ENCODE measurements around the gene FOXC2.

FOXC2 gene

GRCh38 chr16:86602521-86602920 is 35.9 kb downstream of the FOXC2 start:
- H3K9me3 ChIP-seq (ENCODE audit: control insufficient read depth, low read length) = no peaks in the 10 kb centered on the region
- H3K27ac ChIP-seq (ENCODE audit: insufficient read depth, low read depth, low read length, poor library complexity, severe bottlenecking) = no peak overlapping the region
- no peak overlapping the region for H3K4me3 ChIP-seq (ENCODE audit: insufficient read depth, low read depth, low read length)
- 88 to 90% methylated on average over 3 to 4 of the region's 4 CpGs for WGBS, 2 experiments
- no peaks in the 10 kb centered on the region for H3K27me3 ChIP-seq (ENCODE audit: control insufficient read depth, insufficient read depth, low read length, poor library complexity, severe bottlenecking)
- no peaks in the 10 kb centered on the region for H3K4me1 ChIP-seq (ENCODE audit: control insufficient read depth, insufficient read depth, low read length)
- H3K36me3 ChIP-seq (ENCODE audit: control insufficient read depth, insufficient read depth, low read length) = no peaks in the 10 kb centered on the region

- no peaks in the 10 kb centered on the region for H3K27me3 ChIP-seq (ENCODE audit: control insufficient read depth, insufficient read depth, low read length, poor library complexity, severe bottlenecking)
- no peak overlapping the region for H3K4me3 ChIP-seq (ENCODE audit: insufficient read depth, low read depth, low read length)
- H3K9me3 ChIP-seq (ENCODE audit: control insufficient read depth, low read length) = no peaks in the 10 kb centered on the region
- H3K4me1 ChIP-seq (ENCODE audit: control insufficient read depth, insufficient read depth, low read length) = no peaks in the 10 kb centered on the region
- no peak overlapping the region for H3K27ac ChIP-seq (ENCODE audit: insufficient read depth, low read depth, low read length, poor library complexity, severe bottlenecking)
- WGBS, 2 experiments = 94 to 95% methylated on average over 16 of the region's 16 CpGs
- no peaks in the 10 kb centered on the region for H3K36me3 ChIP-seq (ENCODE audit: control insufficient read depth, insufficient read depth, low read length)
These were observed 38.0 kb downstream of the FOXC2 start for GRCh38 chr16:86604436-86605193.

- H3K36me3 ChIP-seq (ENCODE audit: control insufficient read depth, insufficient read depth, low read length) = no peaks in the 10 kb centered on the region
- 96 to 99% methylated on average over 3 of the region's 3 CpGs for WGBS, 2 experiments
These were observed 39.3 kb downstream of the FOXC2 start for GRCh38 chr16:86605950-86606349.

GRCh38 chr16:86608301-86608747 is 41.7 kb downstream of the FOXC2 start:
- Histone ChIP-seq H3K4me1 (ENCODE audit: control insufficient read depth, insufficient read depth, low read length) (no peaks in the 10 kb centered on the region), H3K4me3 (ENCODE audit: insufficient read depth, low read depth, low read length) (no peak overlapping the region), H3K36me3 (ENCODE audit: control insufficient read depth, insufficient read depth, low read length) (no peaks in the 10 kb centered on the region), H3K9me3 (ENCODE audit: control insufficient read depth, low read length) (no peaks in the 10 kb centered on the region), H3K27me3 (ENCODE audit: control insufficient read depth, insufficient read depth, low read length, poor library complexity, severe bottlenecking) (no peaks in the 10 kb centered on the region), H3K27ac (ENCODE audit: insufficient read depth, low read depth, low read length, poor library complexity, severe bottlenecking) (no peak overlapping the region)
- WGBS, 2 experiments = 75 to 81% methylated on average over 2 of the region's 2 CpGs

More at GRCh38 chr16:86605950-86606349, 39.3 kb downstream of the FOXC2 start:
- H3K27me3 ChIP-seq (ENCODE audit: control insufficient read depth, insufficient read depth, low read length, poor library complexity, severe bottlenecking) = no peaks in the 10 kb centered on the region
- no peak overlapping the region for H3K4me3 ChIP-seq (ENCODE audit: insufficient read depth, low read depth, low read length)
- no peak overlapping the region for H3K27ac ChIP-seq (ENCODE audit: insufficient read depth, low read depth, low read length, poor library complexity, severe bottlenecking)
- no peaks in the 10 kb centered on the region for H3K9me3 ChIP-seq (ENCODE audit: control insufficient read depth, low read length)
- H3K4me1 ChIP-seq (ENCODE audit: control insufficient read depth, insufficient read depth, low read length) = no peaks in the 10 kb centered on the region

- no peaks in the 10 kb centered on the region for H3K27me3 ChIP-seq (ENCODE audit: control insufficient read depth, insufficient read depth, low read length, poor library complexity, severe bottlenecking)
- 90 to 94% methylated on average over 6 of the region's 6 CpGs for WGBS, 2 experiments
- H3K4me3 ChIP-seq (ENCODE audit: insufficient read depth, low read depth, low read length) = no peak overlapping the region
- no peaks in the 10 kb centered on the region for H3K9me3 ChIP-seq (ENCODE audit: control insufficient read depth, low read length)
- H3K4me1 ChIP-seq (ENCODE audit: control insufficient read depth, insufficient read depth, low read length) = no peaks in the 10 kb centered on the region
- H3K36me3 ChIP-seq (ENCODE audit: control insufficient read depth, insufficient read depth, low read length) = no peaks in the 10 kb centered on the region
- H3K27ac ChIP-seq (ENCODE audit: insufficient read depth, low read depth, low read length, poor library complexity, severe bottlenecking) = no peak overlapping the region
These were observed 42.5 kb downstream of the FOXC2 start for GRCh38 chr16:86609115-86609514.

GRCh38 chr16:86609661-86610060 is 43.0 kb downstream of the FOXC2 start:
- Histone ChIP-seq H3K36me3 (ENCODE audit: control insufficient read depth, insufficient read depth, low read length) (no peaks in the 10 kb centered on the region), H3K27me3 (ENCODE audit: control insufficient read depth, insufficient read depth, low read length, poor library complexity, severe bottlenecking) (no peaks in the 10 kb centered on the region), H3K4me3 (ENCODE audit: insufficient read depth, low read depth, low read length) (no peak overlapping the region), H3K27ac (ENCODE audit: insufficient read depth, low read depth, low read length, poor library complexity, severe bottlenecking) (no peak overlapping the region), H3K9me3 (ENCODE audit: control insufficient read depth, low read length) (no peaks in the 10 kb centered on the region), H3K4me1 (ENCODE audit: control insufficient read depth, insufficient read depth, low read length) (no peaks in the 10 kb centered on the region)
- 91 to 94% methylated on average over 10 of the region's 10 CpGs for WGBS, 2 experiments

GRCh38 chr16:86610779-86611524 is 44.3 kb downstream of the FOXC2 start:
- no peaks in the 10 kb centered on the region for H3K9me3 ChIP-seq (ENCODE audit: control insufficient read depth, low read length)
- H3K4me1 ChIP-seq (ENCODE audit: control insufficient read depth, insufficient read depth, low read length) = no peaks in the 10 kb centered on the region
- no peak overlapping the region for H3K4me3 ChIP-seq (ENCODE audit: insufficient read depth, low read depth, low read length)
- WGBS, 2 experiments = 89 to 91% methylated on average over 18 of the region's 18 CpGs
- no peaks in the 10 kb centered on the region for H3K36me3 ChIP-seq (ENCODE audit: control insufficient read depth, insufficient read depth, low read length)
- no peaks in the 10 kb centered on the region for H3K27me3 ChIP-seq (ENCODE audit: control insufficient read depth, insufficient read depth, low read length, poor library complexity, severe bottlenecking)
- H3K27ac ChIP-seq (ENCODE audit: insufficient read depth, low read depth, low read length, poor library complexity, severe bottlenecking) = no peak overlapping the region

- H3K4me3 ChIP-seq (ENCODE audit: insufficient read depth, low read depth, low read length) = no peak overlapping the region
- WGBS, 2 experiments = 92 to 95% methylated on average over 7 of the region's 7 CpGs
- no peaks in the 10 kb centered on the region for H3K9me3 ChIP-seq (ENCODE audit: control insufficient read depth, low read length)
- H3K4me1 ChIP-seq (ENCODE audit: control insufficient read depth, insufficient read depth, low read length) = no peaks in the 10 kb centered on the region
- H3K27ac ChIP-seq (ENCODE audit: insufficient read depth, low read depth, low read length, poor library complexity, severe bottlenecking) = no peak overlapping the region
- H3K27me3 ChIP-seq (ENCODE audit: control insufficient read depth, insufficient read depth, low read length, poor library complexity, severe bottlenecking) = no peaks in the 10 kb centered on the region
- no peaks in the 10 kb centered on the region for H3K36me3 ChIP-seq (ENCODE audit: control insufficient read depth, insufficient read depth, low read length)
These were observed 44.9 kb downstream of the FOXC2 start for GRCh38 chr16:86611525-86611855.

- H3K27ac ChIP-seq (ENCODE audit: insufficient read depth, low read depth, low read length, poor library complexity, severe bottlenecking) = no peak overlapping the region
- H3K4me3 ChIP-seq (ENCODE audit: insufficient read depth, low read depth, low read length) = no peak overlapping the region
- H3K9me3 ChIP-seq (ENCODE audit: control insufficient read depth, low read length) = no peaks in the 10 kb centered on the region
- WGBS, 2 experiments = 94% methylated on average over 3 of the region's 3 CpGs
- H3K36me3 ChIP-seq (ENCODE audit: control insufficient read depth, insufficient read depth, low read length) = no peaks in the 10 kb centered on the region
- H3K4me1 ChIP-seq (ENCODE audit: control insufficient read depth, insufficient read depth, low read length) = no peaks in the 10 kb centered on the region
- H3K27me3 ChIP-seq (ENCODE audit: control insufficient read depth, insufficient read depth, low read length, poor library complexity, severe bottlenecking) = no peaks in the 10 kb centered on the region
These were observed 45.3 kb downstream of the FOXC2 start for GRCh38 chr16:86611941-86612340.

- Histone ChIP-seq H3K4me3 (ENCODE audit: insufficient read depth, low read depth, low read length) (no peak overlapping the region), H3K27me3 (ENCODE audit: control insufficient read depth, insufficient read depth, low read length, poor library complexity, severe bottlenecking) (no peaks in the 10 kb centered on the region), H3K36me3 (ENCODE audit: control insufficient read depth, insufficient read depth, low read length) (no peaks in the 10 kb centered on the region), H3K4me1 (ENCODE audit: control insufficient read depth, insufficient read depth, low read length) (no peaks in the 10 kb centered on the region), H3K9me3 (ENCODE audit: control insufficient read depth, low read length) (no peaks in the 10 kb centered on the region), H3K27ac (ENCODE audit: insufficient read depth, low read depth, low read length, poor library complexity, severe bottlenecking) (no peak overlapping the region)
- 69 to 71% methylated on average over 5 of the region's 5 CpGs for WGBS, 2 experiments
These were observed 48.1 kb downstream of the FOXC2 start for GRCh38 chr16:86614699-86615098.

Measured in ectodermal cell (in vitro differentiated cells).